ENCODE data around the gene FREM3. TPM values are rescaled to one million over a fixed set of nuclear protein-coding genes. Genes with fewer than 3 reads are reported as not detected.
"Not testable (repeated sequence)": the region's sequence is repeated elsewhere in the genome, so short reads cannot be mapped to it uniquely, and the experiment has no call there.

The FREM3 gene
- 0.60 TPM for polyA plus RNA-seq

DNA sequence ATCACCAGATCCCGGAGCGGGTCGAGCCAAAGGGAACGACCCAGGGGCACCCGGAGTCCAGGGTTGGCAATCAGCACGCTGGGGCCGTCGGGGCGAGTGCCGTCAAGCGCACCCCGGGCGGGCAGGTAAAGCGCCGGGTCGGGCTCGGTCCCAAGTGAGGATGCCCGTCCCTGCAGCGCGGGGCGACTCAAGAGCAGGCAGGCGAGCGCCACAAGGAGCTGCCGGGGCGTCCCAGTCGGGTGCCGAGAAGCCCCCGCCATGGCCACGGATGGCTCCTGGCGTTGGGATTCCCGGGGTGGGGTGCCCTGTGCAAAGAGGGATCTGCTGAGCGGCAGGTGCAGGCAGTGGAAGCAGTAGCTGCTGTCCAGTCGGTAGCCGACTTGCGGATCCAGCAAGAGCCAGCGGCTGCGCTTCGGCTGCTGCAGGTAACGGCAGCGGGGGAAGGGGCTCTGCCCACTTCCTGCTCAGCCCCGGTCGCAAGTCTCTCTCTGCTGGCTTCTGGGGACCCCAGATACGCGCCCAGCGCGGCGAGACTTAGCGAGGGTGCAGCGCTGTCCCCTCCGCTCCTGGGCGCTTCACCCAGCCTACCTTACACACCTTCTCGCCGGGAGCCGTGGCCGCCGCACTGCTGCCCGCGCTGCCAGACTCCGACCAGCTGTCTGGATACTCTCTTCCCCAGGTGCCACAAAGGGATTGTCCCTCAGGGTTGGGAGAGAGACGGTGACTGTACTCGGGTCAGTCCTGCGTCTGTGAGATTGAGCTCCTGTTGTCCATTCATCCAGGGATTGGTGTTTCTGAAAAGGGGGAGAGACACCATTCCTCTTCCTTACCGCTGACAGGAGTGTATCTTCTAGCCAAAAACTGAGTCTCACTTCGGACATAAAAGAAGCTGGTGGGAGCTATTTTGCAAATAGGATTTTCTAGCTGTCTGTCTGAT lies at the start of gene FREM3:
TSS of gene FREM3 (minus strand) at position 260 of the 937 bp plus-strand sequence. CDS start at position 260, 0 bp downstream.
- Mint-ChIP-seq H3K4me1 (peaks cover 0 to 13% (median 8%) of the 10 kb centered on the region in 3 donors), H3K27me3 (peaks cover 38% of the 10 kb centered on the region), H3K9me3 (peaks cover 0 to 2% (median under 1%) of the 10 kb centered on the region in 3 donors), H3K36me3 (no peaks in the 10 kb centered on the region), H3K4me3 (peak within 1 kb of the TSS in 3 of 4 donors; percentile 23 to 82 (median 41)), H3K27ac (no peak within 1 kb of the TSS)

DNA sequence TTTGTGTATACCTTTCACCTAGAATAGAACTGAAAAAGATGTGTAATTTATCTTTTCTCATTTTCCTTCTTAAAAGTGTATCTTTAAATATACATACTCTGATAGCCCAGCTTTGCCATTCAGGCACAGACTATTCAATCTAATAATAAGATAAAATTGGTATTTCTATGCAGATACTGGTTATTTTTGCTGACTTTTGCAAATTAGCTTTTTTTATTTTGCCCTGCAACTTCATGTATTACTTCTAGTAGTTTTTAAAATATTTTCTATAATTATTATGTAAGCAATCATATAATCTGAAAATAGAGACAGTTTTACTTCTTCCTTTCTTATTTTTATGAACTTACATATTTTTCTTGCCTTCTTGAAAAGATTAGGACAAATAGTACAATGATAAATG lies 45.4 kb upstream of the FREM3 start:
- Mint-ChIP-seq H3K36me3 (no peaks in the 10 kb centered on the region), H3K27ac (no peak overlapping the region), H3K27me3 (no peaks in the 10 kb centered on the region), H3K9me3 (no peaks in the 10 kb centered on the region), H3K4me1 (no peaks in the 10 kb centered on the region), H3K4me3 (no peak overlapping the region)

DNA sequence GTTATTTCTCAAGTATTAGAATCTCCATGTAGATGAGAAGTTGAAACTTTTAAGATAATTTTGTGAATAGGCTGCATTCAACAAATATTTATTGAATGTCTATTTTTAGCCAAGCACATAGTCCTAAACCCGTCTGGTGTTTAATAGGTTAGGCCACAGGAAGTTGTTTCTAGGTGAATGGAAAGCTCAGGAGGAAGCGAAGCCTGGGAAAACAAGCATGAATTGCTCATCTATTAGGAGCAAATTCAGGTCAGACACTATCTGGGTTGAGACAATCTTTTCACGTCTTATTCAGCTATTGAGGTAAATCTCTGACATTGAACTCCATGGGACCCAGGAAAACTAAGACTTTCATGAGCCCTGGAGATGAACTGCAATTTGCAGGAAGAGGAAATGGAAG lies 43.1 kb upstream of the FREM3 start:
- Mint-ChIP-seq H3K27me3 (no peaks in the 10 kb centered on the region), H3K36me3 (no peaks in the 10 kb centered on the region)

DNA sequence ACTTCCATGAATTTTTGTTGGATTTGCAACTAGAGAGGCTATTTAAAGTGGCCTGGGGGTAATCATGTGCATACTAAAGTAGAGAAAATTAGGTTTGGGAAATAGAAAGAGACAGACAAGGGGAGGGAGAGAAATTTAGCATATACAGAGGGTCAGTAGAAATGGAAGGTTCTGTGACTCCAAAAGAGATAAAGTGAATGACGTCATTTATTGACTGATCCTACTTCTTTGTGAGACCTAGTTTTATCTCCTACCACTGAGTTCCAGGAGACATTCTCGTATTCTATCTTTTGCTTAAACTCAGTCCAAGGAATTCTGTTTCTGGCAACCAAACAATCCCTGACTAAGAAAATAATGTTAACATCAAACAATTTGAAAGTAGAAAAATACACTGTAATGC lies 42.4 kb upstream of the FREM3 start:
- Mint-ChIP-seq H3K9me3 (no peaks in the 10 kb centered on the region), H3K4me3 (no peak overlapping the region), H3K27me3 (no peaks in the 10 kb centered on the region), H3K4me1 (no peaks in the 10 kb centered on the region), H3K27ac (no peak overlapping the region), H3K36me3 (no peaks in the 10 kb centered on the region)

More for the DNA sequence above, 43.1 kb upstream of the FREM3 start:
- Mint-ChIP-seq H3K4me1 (no peaks in the 10 kb centered on the region), H3K4me3 (no peak overlapping the region), H3K9me3 (no peaks in the 10 kb centered on the region), H3K27ac (no peak overlapping the region)

DNA sequence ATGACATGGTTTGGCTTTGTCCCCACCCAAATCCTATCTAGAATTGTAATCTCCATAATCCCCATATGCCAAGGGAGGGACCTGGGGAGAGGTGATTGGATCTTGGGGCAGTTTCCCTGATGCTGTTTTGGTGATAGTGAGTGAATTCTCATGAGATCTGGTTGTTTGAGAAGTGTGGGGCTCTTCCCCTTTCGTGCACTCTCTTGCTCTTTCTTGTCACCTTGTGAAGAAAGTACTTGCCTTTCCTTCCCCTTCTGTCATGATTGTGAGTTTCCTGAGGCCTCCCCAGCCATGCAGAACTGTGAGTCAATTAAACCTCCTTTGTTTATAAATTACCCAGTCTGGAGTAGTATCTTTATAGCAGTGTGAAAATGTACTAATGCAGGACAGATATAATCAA lies 36.4 kb upstream of the FREM3 start:
- peaks cover 2% of the 10 kb centered on the region for H3K36me3 Mint-ChIP-seq
- H3K27me3 Mint-ChIP-seq: no peaks in the 10 kb centered on the region
- H3K9me3 Mint-ChIP-seq: peaks cover 0 to 5% (median 2%) of the 10 kb centered on the region in 3 donors
- no peak overlapping the region for H3K4me3 Mint-ChIP-seq
- H3K4me1 Mint-ChIP-seq: peaks cover 0 to 4% (median 2%) of the 10 kb centered on the region in 3 donors
- no peak overlapping the region for H3K27ac Mint-ChIP-seq

DNA sequence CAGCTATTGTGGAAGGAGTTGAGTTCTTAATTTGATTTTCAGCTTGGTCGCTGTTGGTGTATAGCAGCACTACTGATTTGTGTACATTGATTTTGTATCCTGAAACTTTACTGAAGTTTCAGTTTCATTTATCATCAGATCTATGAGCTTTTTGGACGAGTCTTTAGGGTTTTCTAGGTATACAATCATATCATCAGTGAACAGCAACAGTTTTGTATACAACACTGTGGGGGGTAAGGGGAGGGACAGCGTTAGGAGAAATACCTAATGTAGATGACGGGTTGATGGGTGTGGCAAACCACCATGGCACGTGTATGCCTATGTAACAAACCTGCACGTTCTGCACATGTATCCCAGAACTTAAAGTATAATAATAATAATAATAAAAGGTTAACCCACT lies 35.6 kb upstream of the FREM3 start:
- H3K4me1 Mint-ChIP-seq, H3K9me3 Mint-ChIP-seq, H3K4me3 Mint-ChIP-seq, H3K36me3 Mint-ChIP-seq, H3K27ac Mint-ChIP-seq, H3K27me3 Mint-ChIP-seq: not testable (repeated sequence)

DNA sequence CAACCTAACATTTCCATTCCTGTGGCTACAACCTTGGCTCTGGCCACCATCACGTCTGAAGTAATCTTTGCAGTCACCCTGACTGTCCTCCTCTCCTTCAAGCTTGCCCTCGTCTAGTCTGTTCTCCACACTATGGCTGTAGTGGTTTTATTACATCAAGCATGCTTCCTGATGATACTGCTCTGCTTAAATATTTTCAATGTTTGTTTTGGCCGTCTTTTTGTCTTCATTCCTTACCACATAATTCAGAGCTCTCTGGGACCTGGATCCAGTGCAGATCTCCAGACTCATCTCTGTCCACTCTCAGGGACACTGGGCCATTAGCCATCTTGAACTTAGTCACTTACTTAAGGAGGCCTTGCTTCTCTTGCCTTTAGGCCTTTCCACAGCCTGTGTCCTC lies 27.7 kb upstream of the FREM3 start:
- Mint-ChIP-seq H3K36me3 (no peaks in the 10 kb centered on the region), H3K27ac (no peak overlapping the region), H3K27me3 (no peaks in the 10 kb centered on the region), H3K4me3 (peak overlapping the region in 1 of 4 donors; percentile 20), H3K4me1 (no peaks in the 10 kb centered on the region), H3K9me3 (peaks cover 0 to 4% (median 2%) of the 10 kb centered on the region in 3 donors)

DNA sequence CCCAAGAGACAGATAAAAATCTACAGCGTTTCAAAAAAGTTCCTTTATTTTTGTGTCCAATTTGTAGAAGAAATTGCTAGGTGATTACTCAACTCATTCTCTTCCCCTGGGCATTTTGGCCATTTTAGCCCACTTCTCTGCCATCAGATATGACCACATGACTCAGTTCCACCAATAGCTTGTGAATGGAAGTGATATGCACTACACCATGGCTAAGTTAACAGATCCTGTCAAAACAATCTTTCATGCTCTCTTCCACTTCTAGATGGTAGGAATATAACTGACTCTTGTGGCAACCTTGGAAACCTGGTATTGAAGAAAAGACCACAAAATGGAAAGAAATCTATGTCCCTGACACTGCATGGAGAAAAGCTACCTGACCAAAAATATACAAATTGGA lies 26.2 kb upstream of the FREM3 start:
- Mint-ChIP-seq H3K4me3 (no peak overlapping the region), H3K4me1 (no peaks in the 10 kb centered on the region), H3K27me3 (no peaks in the 10 kb centered on the region), H3K36me3 (no peaks in the 10 kb centered on the region), H3K9me3 (peaks cover 0 to 3% (median 0%) of the 10 kb centered on the region in 3 donors), H3K27ac (no peak overlapping the region)

DNA sequence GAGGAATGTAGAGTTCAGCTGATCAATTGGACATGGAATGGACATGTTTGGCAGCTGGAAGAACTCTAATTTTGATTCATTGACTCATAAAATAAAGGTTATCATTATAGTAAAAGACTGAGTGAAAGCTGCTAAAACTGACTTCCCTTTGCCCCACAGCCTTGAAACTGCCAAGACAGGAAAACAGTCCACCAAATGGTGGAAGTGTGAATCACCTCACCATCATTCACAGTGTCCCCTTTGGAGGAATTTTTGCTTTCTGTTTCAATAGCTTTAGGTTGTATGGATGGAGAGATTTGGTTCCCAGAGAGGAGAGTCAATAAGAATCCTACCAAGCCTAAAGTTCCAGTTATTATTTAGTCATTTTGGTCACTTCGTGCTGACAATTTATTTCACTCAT lies 20.8 kb upstream of the FREM3 start:
- peaks cover 0 to 3% (median 0%) of the 10 kb centered on the region in 3 donors for H3K9me3 Mint-ChIP-seq
- no peaks in the 10 kb centered on the region for H3K4me1 Mint-ChIP-seq
- H3K27ac Mint-ChIP-seq: no peak overlapping the region
- no peaks in the 10 kb centered on the region for H3K36me3 Mint-ChIP-seq
- H3K27me3 Mint-ChIP-seq: no peaks in the 10 kb centered on the region
- no peak overlapping the region for H3K4me3 Mint-ChIP-seq

DNA sequence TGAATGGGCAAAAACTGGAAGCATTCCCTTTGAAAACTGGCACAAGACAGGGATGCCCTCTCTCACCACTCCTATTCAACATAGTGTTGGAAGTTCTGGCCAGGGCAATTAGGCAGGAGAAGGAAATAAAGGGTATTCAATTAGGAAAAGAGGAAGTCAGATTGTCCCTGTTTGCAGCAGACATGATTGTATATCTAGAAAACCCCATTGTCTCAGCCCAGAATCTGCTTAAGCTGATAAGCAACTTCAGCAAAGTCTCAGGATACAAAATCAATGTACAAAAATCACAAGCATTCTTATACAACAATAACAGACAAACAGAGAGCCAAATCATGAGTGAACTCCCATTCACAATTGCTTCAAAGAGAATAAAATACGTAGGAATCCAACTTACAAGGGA lies 18.3 kb upstream of the FREM3 start:
- not testable (repeated sequence) for H3K36me3 Mint-ChIP-seq, H3K27ac Mint-ChIP-seq, H3K4me3 Mint-ChIP-seq, H3K4me1 Mint-ChIP-seq, H3K9me3 Mint-ChIP-seq, H3K27me3 Mint-ChIP-seq

DNA sequence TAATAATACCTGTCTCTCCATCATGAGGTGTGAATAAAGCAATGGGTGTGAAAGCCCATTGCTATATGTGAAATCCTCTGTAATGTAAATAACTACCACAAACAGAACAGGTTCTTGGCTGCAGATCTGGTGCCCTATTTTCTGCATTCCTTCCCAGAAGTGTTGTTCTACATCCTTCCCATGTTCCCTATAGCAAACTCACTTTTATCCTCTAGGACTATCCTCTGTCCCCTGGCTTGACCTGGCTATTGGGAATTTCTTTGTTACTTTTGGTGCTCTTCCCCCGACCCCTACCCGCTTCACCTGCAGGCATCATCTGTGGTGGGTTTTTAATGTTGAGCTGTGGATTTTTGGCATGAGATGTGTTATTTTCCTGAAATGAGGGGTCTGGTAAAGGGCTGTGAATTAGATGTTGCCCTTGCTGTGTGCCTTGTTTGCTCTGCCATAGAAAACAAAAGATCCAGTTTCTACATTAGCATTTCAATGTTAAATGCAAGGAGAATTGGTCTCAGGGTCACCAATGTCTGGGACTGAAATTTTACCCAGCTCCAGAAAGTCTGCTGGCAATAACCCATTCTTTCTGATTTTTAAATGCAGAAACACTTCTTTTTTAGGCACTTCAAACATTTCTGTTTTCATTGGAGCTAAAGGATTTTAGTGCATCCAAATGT lies 13.6 kb upstream of the FREM3 start:
- no peaks in the 10 kb centered on the region for H3K4me1 Mint-ChIP-seq
- H3K4me3 Mint-ChIP-seq: no peak overlapping the region
- no peaks in the 10 kb centered on the region for H3K9me3 Mint-ChIP-seq
- H3K27ac Mint-ChIP-seq: no peak overlapping the region
- no peaks in the 10 kb centered on the region for H3K36me3 Mint-ChIP-seq
- H3K27me3 Mint-ChIP-seq: no peaks in the 10 kb centered on the region

DNA sequence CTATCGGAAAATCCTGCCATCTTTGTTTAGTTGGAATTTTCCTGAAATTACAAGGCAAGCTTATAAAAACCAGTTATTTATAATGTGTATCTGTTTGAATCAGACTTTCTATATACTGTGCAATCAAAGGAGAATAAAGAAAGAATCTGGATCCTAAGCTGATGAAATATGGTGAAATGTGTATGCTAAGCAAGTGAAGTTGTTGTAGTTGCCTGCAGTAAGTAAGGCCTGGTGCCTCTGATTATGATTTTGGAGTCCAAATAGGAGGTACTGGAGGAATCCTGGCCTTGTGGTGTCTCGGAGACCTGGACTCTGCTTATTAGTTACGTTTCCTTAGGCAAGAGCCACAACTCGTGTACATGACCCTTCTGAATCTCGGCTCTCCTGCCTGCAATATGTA lies 13.1 kb upstream of the FREM3 start:
- no peak overlapping the region for H3K27ac Mint-ChIP-seq
- H3K4me1 Mint-ChIP-seq: no peaks in the 10 kb centered on the region
- H3K27me3 Mint-ChIP-seq: no peaks in the 10 kb centered on the region
- no peaks in the 10 kb centered on the region for H3K9me3 Mint-ChIP-seq
- no peak overlapping the region for H3K4me3 Mint-ChIP-seq
- H3K36me3 Mint-ChIP-seq: peaks cover 2% of the 10 kb centered on the region

DNA sequence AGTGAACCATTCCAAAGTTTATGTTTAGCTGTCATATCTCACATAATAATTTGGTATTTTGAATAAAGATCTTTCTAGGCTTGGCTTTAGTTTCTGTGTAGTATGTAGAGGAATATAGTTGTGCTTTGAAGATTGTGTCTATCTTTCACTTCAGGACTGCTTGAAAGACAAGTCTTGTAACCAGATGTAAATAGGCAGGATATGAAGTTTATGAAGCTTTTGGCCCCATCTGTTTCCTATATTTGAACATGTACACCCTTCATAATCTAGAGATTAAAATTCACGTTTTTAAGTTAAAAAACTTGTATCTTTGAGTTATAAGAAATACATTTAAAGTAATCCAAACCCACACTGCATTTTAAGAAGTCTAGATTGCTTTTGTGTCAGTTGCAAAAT lies 11.7 kb upstream of the FREM3 start:
- Mint-ChIP-seq H3K4me1 (no peaks in the 10 kb centered on the region), H3K9me3 (peaks cover 0 to 2% (median 0%) of the 10 kb centered on the region in 3 donors), H3K4me3 (no peak overlapping the region), H3K27me3 (no peaks in the 10 kb centered on the region), H3K27ac (no peak overlapping the region), H3K36me3 (peaks cover 2% of the 10 kb centered on the region)

DNA sequence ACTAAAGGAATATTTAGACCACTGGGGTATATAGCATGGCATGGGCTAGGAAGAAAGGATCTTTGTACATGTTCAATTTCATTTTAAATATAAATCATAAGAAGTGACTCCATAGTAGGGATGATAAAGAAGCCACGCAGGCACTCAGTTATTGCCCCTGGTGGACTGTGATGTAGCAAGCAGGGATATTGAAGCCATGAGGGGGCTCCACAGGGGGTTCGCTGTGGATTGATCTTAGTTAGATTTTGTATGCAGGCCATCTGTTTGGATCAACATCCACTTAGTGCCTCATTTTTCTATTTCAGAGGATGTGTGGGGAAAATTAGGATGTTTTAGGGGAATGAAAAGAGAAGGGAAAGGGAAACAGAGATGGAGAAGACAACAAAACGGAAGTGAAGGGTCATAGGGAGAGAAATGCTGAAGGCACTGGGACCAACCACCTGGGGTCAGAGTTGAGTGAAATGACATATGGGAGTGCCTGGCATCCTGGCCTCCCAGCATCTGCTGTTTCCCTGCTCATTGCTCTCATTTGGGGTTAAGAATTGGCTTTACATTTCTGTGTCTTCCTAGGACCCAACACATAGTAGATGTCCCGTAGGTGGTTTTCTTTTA lies 11.2 kb upstream of the FREM3 start:
- peaks cover 0 to 3% (median 2%) of the 10 kb centered on the region in 3 donors for H3K9me3 Mint-ChIP-seq
- H3K4me1 Mint-ChIP-seq: no peaks in the 10 kb centered on the region
- no peaks in the 10 kb centered on the region for H3K27me3 Mint-ChIP-seq
- no peak overlapping the region for H3K27ac Mint-ChIP-seq
- peaks cover 2% of the 10 kb centered on the region for H3K36me3 Mint-ChIP-seq
- no peak overlapping the region for H3K4me3 Mint-ChIP-seq

DNA sequence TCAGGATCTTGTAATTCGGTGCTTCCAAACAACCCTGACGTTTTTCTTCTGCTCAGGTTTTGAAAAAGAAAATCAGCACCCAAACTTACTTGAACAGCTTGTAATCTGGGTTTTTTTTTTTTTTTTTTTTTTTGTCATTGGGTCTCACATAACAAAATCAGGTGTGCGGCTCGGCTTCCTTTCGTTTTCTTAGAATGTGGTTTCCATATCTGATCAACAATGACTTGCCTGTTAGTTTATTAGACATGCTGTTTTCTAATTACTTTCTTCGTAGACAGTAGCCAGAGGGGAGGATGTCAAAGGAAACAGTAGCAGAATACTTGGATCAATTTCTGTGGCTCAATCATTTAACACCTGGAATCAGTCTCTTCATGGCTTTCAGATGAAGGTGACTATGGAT lies 890 bp upstream of the FREM3 start:
- H3K27me3 Mint-ChIP-seq: peaks cover 38% of the 10 kb centered on the region
- H3K4me1 Mint-ChIP-seq: peaks cover 0 to 13% (median 8%) of the 10 kb centered on the region in 3 donors
- peaks cover 0 to 2% (median 0%) of the 10 kb centered on the region in 3 donors for H3K9me3 Mint-ChIP-seq
- no peaks in the 10 kb centered on the region for H3K36me3 Mint-ChIP-seq
- peak overlapping the region in 2 of 4 donors; percentile 23 to 41 for H3K4me3 Mint-ChIP-seq
- no peak overlapping the region for H3K27ac Mint-ChIP-seq

All from IgD-negative memory B cell (primary cell).